NCI-H460 (cell line): ENCODE data around the gene ZYG11B. TPM values are rescaled to one million over a fixed set of nuclear protein-coding genes. Genes with fewer than 3 reads are reported as not detected.
"Not testable (repeated sequence)": the region's sequence is repeated elsewhere in the genome, so short reads cannot be mapped to it uniquely, and the experiment has no call there.

Source experiments
- DNase-seq: peaks from one replicate; pipeline ENCODE4 v3.0.0-alpha.2; 2016; ENCODE audit warnings: low read depth; ENCODE audit errors: extremely low read depth
- total RNA-seq: library from RNA; depleted of rRNA; stranded (reverse); fragments of >200 nt; shearing (Covaris generic); gene quantifications from 2 replicates; pipeline ENCODE4 v1.2.3, GENCODE V29; 2014

The ZYG11B gene
- total RNA-seq, 1 experiment from 2014 or later: 13.8 TPM

GRCh38 chr1:52706941-52707926, 19.0 kb upstream of the ZYG11B start:
- DNase-seq: no peak

- no peak for DNase-seq
Observed at GRCh38 chr1:52707927-52708655, 18.2 kb upstream of the ZYG11B start.

- DNase-seq: no peak
Observed at GRCh38 chr1:52709016-52709415, 17.2 kb upstream of the ZYG11B start.

GRCh38 chr1:52713590-52713989, 12.7 kb upstream of the ZYG11B start:
- no peak for DNase-seq

GRCh38 chr1:52715296-52715695, 11.0 kb upstream of the ZYG11B start:
- DNase-seq: not testable (repeated sequence)

GRCh38 chr1:52723260-52723659, 3.0 kb upstream of the ZYG11B start:
- DNase-seq: no peak

- DNase-seq: no peak
Observed at GRCh38 chr1:52725903-52726264, 369 bp upstream of the ZYG11B start.

GRCh38 chr1:52727114-52727586, 897 bp downstream of the ZYG11B start:
- no peak for DNase-seq

GRCh38 chr1:52727956-52728656, 1.9 kb downstream of the ZYG11B start:
- no peak for DNase-seq

- no peak for DNase-seq
Observed at GRCh38 chr1:52733368-52733767, 7.1 kb downstream of the ZYG11B start.

GRCh38 chr1:52735371-52735770, 9.1 kb downstream of the ZYG11B start:
- not testable (repeated sequence) for DNase-seq

- no peak for DNase-seq
Observed at GRCh38 chr1:52738148-52738547, 11.9 kb downstream of the ZYG11B start.

- no peak for DNase-seq
Observed at GRCh38 chr1:52738893-52739292, 12.6 kb downstream of the ZYG11B start.

- DNase-seq: no peak
Observed at GRCh38 chr1:52739699-52740467, 13.6 kb downstream of the ZYG11B start.

GRCh38 chr1:52741259-52741658, 15.0 kb downstream of the ZYG11B start:
- no peak for DNase-seq

GRCh38 chr1:52746189-52746588, 19.9 kb downstream of the ZYG11B start:
- DNase-seq: no peak

- DNase-seq: no peak
Observed at GRCh38 chr1:52747450-52747849, 21.2 kb downstream of the ZYG11B start.

- DNase-seq: no peak
Observed at GRCh38 chr1:52748119-52748518, 21.9 kb downstream of the ZYG11B start.

- not testable (repeated sequence) for DNase-seq
Observed at GRCh38 chr1:52749496-52749895, 23.2 kb downstream of the ZYG11B start.

- not testable (repeated sequence) for DNase-seq
Observed at GRCh38 chr1:52750139-52750538, 23.9 kb downstream of the ZYG11B start.
